GM21529 (cell line): ENCODE measurements around the gene GZMM.

Experiments
- ATAC-seq: cut with Tn5 transposase; IDR thresholded peaks from one replicate; pipeline ENCODE4 v1.9.1; 2021; ENCODE audit not compliant: unreplicated experiment

The GZMM gene

DNA sequence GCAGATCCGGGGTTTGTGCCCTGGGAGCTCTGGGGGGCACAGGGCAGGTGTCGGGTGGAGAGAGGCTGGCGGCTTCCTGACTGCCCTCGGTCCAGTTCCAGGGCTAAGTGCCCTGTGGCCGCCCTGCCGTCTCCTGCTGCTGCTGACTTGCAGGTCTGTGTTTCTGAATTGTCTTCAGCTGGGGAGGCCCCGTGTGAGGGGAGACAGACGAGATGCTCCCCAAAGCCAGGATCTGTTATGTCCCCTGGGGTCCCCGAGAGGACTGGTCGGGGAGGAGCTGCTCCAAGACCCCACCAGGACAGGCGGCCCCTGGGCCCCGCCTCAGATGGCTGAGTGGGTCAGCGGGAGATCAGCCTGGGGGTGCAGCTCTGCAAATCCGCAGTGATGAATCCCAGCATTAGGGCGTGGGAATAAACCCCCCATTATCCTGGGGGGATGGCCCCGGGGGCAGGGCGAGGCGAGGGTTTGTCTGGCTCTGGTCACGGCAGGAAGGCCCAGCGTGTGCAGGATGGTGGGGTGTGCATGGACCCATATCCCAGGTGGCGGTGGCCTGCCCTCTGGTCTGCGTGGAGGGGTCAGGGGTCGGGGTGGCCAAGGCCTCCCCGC lies 50.5 kb downstream of the GZMM start:
- no peak for ATAC-seq

DNA sequence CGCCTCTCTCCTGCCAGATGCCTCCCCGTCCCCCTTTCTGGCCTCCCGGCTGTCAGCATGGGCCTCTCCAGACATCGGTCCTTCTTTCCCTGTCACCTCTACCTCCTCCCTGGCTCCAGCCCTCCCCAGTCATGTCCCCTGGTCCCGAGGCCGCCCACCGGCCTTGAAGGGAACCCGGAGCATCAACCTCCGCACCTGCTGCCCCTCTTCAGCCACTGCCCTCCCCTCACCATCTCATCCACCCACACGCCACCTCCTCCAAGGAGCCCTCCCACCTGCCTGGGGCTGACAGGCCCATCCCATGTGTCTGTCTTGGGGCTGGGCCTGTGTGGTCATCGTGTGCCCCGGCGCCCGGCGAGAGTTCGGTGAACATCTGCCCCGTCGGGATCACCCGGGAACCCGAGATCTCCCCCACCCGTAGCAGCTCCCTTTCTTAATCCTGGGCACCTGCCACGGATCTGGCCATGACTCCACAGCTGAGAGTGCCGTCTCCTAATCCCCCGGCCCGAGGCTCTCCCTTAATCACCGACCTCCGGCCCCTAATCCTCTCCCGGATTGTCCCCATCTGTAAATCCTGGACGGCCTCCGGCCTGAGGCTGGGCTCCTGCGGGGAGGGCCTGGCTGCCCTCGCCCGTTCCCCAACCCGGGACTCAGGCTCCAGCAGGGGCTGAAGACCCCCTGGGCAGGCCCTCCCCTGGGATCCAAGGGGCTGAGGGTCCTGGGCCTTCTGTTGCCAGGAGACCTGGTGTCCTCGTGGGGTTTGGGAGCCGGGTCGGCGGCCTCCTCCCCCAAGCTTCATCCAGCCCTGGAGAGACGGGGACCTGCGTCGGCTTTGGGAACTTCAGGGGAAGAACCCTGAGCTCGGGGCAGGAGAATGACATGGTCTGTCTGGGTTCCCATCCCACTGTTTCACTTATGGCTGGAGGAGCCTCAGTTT lies 51.7 kb downstream of the GZMM start:
- no peak for ATAC-seq

DNA sequence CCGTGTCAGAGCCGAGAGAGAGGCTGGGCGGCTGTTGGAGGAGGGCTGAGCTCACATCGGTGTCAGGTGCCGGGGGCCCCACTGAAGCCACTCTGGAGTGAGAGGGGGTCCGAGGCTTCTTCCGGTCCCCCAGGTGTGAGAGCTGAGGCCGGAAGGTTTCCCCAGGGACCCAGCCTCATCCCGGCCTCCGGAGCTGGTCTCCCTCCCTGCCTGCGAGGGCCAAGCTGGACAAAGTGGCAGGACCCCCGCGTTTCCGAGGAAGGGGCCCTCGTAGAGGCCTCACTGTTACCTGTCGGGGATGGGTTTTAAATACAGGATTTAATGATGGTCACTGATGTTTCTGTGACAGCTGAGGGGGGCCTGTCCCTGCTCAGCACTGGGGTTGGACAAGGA lies 52.4 kb downstream of the GZMM start:
- no peak for ATAC-seq

DNA sequence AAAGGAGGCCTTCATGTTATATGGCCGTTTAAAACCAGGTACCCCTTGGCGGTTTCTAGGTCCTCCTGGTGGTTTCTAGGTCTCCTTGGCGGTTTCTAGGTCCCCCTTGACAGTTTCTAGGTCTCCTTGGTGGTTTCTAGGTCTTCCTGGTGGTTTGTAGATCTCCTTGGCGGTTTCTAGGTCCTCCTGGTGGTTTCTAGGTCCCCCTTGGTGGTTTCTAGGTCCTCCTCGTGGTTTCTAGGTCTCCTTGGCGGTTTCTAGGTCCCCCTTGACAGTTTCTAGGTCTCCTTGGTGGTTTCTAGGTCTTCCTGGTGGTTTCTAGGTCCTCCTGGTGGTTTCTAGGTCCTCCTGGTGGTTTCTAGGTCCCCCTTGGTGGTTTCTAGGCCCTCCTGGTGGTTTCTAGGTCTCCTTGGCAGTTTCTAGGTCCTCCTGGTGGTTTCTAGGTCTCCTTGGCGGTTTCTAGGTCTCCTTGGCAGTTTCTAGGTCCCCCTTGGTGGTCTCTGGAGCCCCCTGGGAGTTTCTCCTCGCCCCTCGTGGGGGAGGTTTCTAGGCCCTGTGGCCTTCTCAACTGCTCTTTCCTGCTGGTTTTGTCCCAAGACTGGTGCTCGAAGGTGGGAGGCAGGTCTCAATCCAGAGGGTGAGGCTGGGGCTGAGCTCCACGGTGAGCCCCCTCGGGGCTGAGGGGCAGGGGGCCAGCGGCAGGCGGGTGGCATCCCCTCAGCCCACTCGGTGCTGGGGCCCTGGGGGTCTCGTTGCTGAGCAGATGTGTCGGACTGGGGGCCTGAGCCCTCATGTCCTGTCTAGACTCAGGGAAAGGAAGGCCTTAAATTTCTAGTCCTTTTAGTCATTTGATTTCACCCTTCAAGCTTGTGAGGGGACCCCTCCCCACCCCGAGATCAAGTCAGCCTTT lies 53.8 kb downstream of the GZMM start:
- no peak for ATAC-seq
